ENCODE results near the gene ATP7B.

DNA sequence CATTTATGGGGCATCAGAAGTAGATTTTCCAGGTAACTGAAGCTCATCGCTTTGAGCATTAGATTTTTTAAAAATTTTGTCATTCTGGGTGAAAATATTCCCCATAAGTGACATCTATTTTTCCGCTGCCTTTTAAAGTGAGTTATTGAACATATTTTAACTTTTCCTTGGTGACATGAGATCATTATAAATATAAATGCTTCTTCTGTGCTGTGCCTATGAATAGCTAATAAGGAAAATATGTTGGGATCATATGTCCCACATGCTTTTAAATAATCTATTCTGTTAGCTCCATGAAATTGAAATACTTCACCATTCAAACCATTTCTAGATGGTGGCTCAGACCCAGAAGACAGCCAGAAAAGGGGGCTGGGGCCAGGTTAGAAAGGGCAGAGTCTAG is 14.1 kb downstream of the ATP7B start:
- no peak for TF ChIP-seq EP300 (IDR thresholded peaks at IDR 0.05; ENCODE audit: borderline replicate concordance)
- no peak for TF ChIP-seq YY1 (IDR thresholded peaks at IDR 0.05; ENCODE audit: low read depth)
- TF ChIP-seq, protein P1, sequence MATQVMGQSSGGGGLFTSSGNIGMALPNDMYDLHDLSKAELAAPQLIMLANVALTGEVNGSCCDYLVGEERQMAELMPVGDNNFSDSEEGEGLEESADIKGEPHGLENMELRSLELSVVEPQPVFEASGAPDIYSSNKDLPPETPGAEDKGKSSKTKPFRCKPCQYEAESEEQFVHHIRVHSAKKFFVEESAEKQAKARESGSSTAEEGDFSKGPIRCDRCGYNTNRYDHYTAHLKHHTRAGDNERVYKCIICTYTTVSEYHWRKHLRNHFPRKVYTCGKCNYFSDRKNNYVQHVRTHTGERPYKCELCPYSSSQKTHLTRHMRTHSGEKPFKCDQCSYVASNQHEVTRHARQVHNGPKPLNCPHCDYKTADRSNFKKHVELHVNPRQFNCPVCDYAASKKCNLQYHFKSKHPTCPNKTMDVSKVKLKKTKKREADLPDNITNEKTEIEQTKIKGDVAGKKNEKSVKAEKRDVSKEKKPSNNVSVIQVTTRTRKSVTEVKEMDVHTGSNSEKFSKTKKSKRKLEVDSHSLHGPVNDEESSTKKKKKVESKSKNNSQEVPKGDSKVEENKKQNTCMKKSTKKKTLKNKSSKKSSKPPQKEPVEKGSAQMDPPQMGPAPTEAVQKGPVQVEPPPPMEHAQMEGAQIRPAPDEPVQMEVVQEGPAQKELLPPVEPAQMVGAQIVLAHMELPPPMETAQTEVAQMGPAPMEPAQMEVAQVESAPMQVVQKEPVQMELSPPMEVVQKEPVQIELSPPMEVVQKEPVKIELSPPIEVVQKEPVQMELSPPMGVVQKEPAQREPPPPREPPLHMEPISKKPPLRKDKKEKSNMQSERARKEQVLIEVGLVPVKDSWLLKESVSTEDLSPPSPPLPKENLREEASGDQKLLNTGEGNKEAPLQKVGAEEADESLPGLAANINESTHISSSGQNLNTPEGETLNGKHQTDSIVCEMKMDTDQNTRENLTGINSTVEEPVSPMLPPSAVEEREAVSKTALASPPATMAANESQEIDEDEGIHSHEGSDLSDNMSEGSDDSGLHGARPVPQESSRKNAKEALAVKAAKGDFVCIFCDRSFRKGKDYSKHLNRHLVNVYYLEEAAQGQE (IDR thresholded peaks at IDR 0.05; ENCODE audit: low read depth): no peak
- TF ChIP-seq CEBPB (IDR thresholded peaks at IDR 0.05): no peak
- TF ChIP-seq CREB1 (IDR thresholded peaks at IDR 0.05; ENCODE audit: low read depth): no peak
